OCI-LY3 (cell line): ENCODE measurements around the gene SNCA.
A peak's percentile ranks its signal among the peaks of the same experiment; 100 is the strongest.

Experiments
- H2AFZ ChIP-seq: fragments of 200-600, 300-600 bp; shearing (Covaris generic); 2 replicates; pipeline ENCODE4 v1.6.0; 2014; ENCODE audit warnings: antibody characterized with exemption, low read depth, low read length
- H3K27ac ChIP-seq: fragments of 200-600, 300-600 bp; sonication (generic); 2 replicates; pipeline ENCODE4 v1.5.1; 2014; ENCODE audit warnings: mild to moderate bottlenecking, low read length, moderate library complexity, mixed read lengths
- H3K27me3 ChIP-seq: fragments of 200-600, 300-600 bp; sonication (generic); 2 replicates; pipeline ENCODE4 v1.6.1; 2014; ENCODE audit warnings: low read depth, low read length, mixed read lengths
- H3K36me3 ChIP-seq: fragments of 200-600, 300-600 bp; sonication (generic); replicated peaks from 2 replicates; pipeline ENCODE3; 2014; ENCODE audit warnings: low read depth, low read length, mixed read lengths
- H3K4me1 ChIP-seq: fragments of 300-600, 200-600 bp; sonication (generic); 2 replicates; pipeline ENCODE4 v1.6.1; 2014; ENCODE audit warnings: low read length, mixed read lengths
- H3K4me2 ChIP-seq: fragments of 200-600, 300-600 bp; sonication (generic); 2 replicates; pipeline ENCODE4 v1.6.1; 2014; ENCODE audit warnings: low read length, mixed read lengths
- H3K4me3 ChIP-seq: fragments of 300-600, 200-600 bp; sonication (generic); 2 replicates; pipeline ENCODE4 v1.5.1; 2014; ENCODE audit warnings: antibody characterized with exemption, mild to moderate bottlenecking, low read length, moderate library complexity
- H3K79me2 ChIP-seq: fragments of 300-600, 200-600 bp; shearing (Covaris generic); 2 replicates; pipeline ENCODE4 v1.6.1; 2014; ENCODE audit warnings: mild to moderate bottlenecking, low read length, mixed read lengths
- H3K9ac ChIP-seq: fragments of 300-600, 200-600 bp; shearing (Covaris generic); 2 replicates; pipeline ENCODE4 v1.6.0; 2014; ENCODE audit warnings: mild to moderate bottlenecking, low read length, moderate library complexity
- H3K9me3 ChIP-seq: fragments of 200-600, 300-600 bp; shearing (Covaris generic); 2 replicates; pipeline ENCODE4 v1.6.1; 2014; ENCODE audit warnings: low read length, mixed read lengths; ENCODE audit not compliant: insufficient read depth
- H4K20me1 ChIP-seq: fragments of 200-600, 300-600 bp; sonication (generic); 2 replicates; pipeline ENCODE4 v1.6.1; 2016; ENCODE audit warnings: low read length, mixed read lengths; ENCODE audit not compliant: insufficient read depth
- CTCF ChIP-seq: fragments of 200-600, 300-600 bp; sonication (generic); IDR thresholded peaks from 2 replicates; pipeline ENCODE4 v1.5.1; 2014; ENCODE audit warnings: antibody characterized with exemption, low read length, low read depth
- EZH2phosphoT487 ChIP-seq: fragments of 200-600 bp; shearing (Covaris generic); IDR thresholded peaks from 2 replicates; pipeline ENCODE4 v1.6.1; 2018; ENCODE audit warnings: antibody characterized with exemption, mixed run types, low read depth

SNCA gene

GRCh38 chr4:89757154-89757719, 79.7 kb downstream of the SNCA start:
- H3K9ac ChIP-seq = no peak overlapping the region
- H3K4me3 ChIP-seq = no peak overlapping the region
- H3K79me2 ChIP-seq = no peaks in the 10 kb centered on the region
- no peaks in the 10 kb centered on the region for H4K20me1 ChIP-seq
- H3K27me3 ChIP-seq = no peaks in the 10 kb centered on the region
- no peak overlapping the region for H3K27ac ChIP-seq
- TF ChIP-seq CTCF (no peak), EZH2phosphoT487 (no peak)
- H3K36me3 ChIP-seq = no peaks in the 10 kb centered on the region
- H3K4me2 ChIP-seq = no peak overlapping the region
- H3K9me3 ChIP-seq = no peaks in the 10 kb centered on the region
- H3K4me1 ChIP-seq = no peaks in the 10 kb centered on the region
- no peak overlapping the region for H2AFZ ChIP-seq

DNA sequence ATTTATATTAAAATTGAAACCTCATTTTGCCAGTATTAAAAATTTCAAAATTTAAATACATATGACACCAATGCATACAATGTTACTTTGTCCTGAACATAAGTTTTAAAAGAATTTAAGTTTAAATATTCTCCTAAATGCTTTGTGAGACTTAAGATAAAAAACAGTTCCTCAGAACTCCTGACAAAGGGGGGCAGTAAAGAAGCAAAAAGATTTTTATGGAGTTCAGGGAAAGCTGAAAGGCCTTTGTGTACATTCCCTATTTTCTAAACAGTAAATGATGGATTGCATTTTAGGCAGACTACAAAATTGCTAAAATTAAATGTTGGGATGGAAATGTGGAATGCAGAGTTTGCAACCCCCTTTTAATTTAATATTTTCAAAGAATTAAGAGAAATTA, 81.7 kb downstream of the SNCA start:
- Histone ChIP-seq H3K4me2 (no peak overlapping the region), H3K4me1 (no peaks in the 10 kb centered on the region), H3K9me3 (no peaks in the 10 kb centered on the region), H2AFZ (no peak overlapping the region), H3K27me3 (no peaks in the 10 kb centered on the region), H3K36me3 (no peaks in the 10 kb centered on the region), H3K27ac (no peak overlapping the region), H4K20me1 (no peaks in the 10 kb centered on the region), H3K9ac (no peak overlapping the region), H3K4me3 (no peak overlapping the region), H3K79me2 (no peaks in the 10 kb centered on the region)
- no peak for TF ChIP-seq EZH2phosphoT487
- no peak for TF ChIP-seq CTCF

DNA sequence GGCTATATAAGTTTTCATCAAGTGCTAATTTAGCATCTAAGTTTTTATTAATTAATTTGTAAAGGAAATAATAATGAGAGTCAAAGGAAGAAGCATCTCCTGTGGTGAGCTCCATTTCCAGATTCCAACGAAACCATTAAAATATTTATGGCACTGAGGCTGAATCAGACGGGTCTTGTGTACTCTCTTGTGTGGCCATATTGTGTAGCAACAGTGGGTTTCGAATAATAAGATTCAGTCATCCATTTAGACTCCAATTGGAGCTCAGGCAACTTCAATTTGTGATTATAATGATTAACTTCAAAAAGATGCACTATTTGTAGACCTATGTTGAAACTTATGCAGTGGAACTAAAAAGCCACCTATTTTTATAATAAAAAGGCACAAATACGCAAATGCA, 82.4 kb downstream of the SNCA start:
- Histone ChIP-seq H3K79me2 (no peaks in the 10 kb centered on the region), H3K4me2 (no peak overlapping the region), H4K20me1 (no peaks in the 10 kb centered on the region), H3K4me1 (no peaks in the 10 kb centered on the region), H3K4me3 (no peak overlapping the region), H3K9me3 (no peaks in the 10 kb centered on the region), H3K27me3 (no peaks in the 10 kb centered on the region), H2AFZ (no peak overlapping the region), H3K9ac (no peak overlapping the region), H3K27ac (no peak overlapping the region), H3K36me3 (no peaks in the 10 kb centered on the region)
- TF ChIP-seq CTCF (no peak), EZH2phosphoT487 (no peak)

GRCh38 chr4:89753601-89754066, 83.3 kb downstream of the SNCA start:
- Histone ChIP-seq H3K9ac (no peak overlapping the region), H3K4me2 (no peak overlapping the region), H4K20me1 (no peaks in the 10 kb centered on the region), H2AFZ (peak overlapping the region; percentile 37; the same call in 1 of the 2 replicates), H3K36me3 (no peaks in the 10 kb centered on the region), H3K27me3 (no peaks in the 10 kb centered on the region), H3K4me1 (no peaks in the 10 kb centered on the region), H3K79me2 (no peaks in the 10 kb centered on the region), H3K9me3 (no peaks in the 10 kb centered on the region), H3K27ac (no peak overlapping the region), H3K4me3 (no peak overlapping the region)
- TF ChIP-seq CTCF = no peak
